Gastrocnemius medialis (tissue), 4 donors: ENCODE results near the gene GPR3.

Source experiments
- CTCF ChIP-seq, 5 experiments: fragments of 450-650 bp in 3 of 5; fragments of 200-600 bp in 2 of 5; sonication (generic) in 2 of 5; IDR thresholded peaks in 4 of 5; conservative IDR thresholded peaks in 1 of 5; 1 replicate in 4 of 5; 2 replicates in 1 of 5; pipeline ENCODE4 v1.5.1; 2016 to 2019; ENCODE audit warnings: antibody characterized with exemption in 5 of 5, mild to moderate bottlenecking in 3 of 5, moderate library complexity in 3 of 5
- POLR2A ChIP-seq, 2 donors: fragments of 450-650 bp; IDR thresholded peaks; one replicate each; pipeline ENCODE4 v1.6.1; 2017; ENCODE audit warnings: antibody characterized with exemption in 2 of 2, mild to moderate bottlenecking in 2 of 2, moderate library complexity in 2 of 2

- TF ChIP-seq CTCF (IDR thresholded peaks at IDR 0.05 in 4 of 5, conservative IDR thresholded peaks at IDR 0.05 in 1 of 5) (no peak), POLR2A (IDR thresholded peaks at IDR 0.05) (no peak)
Observed at GRCh38 chr1:27427816-27428315, 35.4 kb downstream of the GPR3 start.
